Peyer's patch (tissue), 4 donors: ENCODE results near the gene CCNYL1.

Source experiments
- CTCF ChIP-seq, 6 experiments: fragments of 450-650 bp in 4 of 6; fragments of 200-600 bp in 2 of 6; sonication (generic) in 1 of 6; IDR thresholded peaks; one replicate each; pipeline ENCODE4 v1.5.1; 2017 to 2019; ENCODE audit warnings: antibody characterized with exemption in 6 of 6, mild to moderate bottlenecking in 3 of 6, moderate library complexity in 1 of 6
- POLR2A ChIP-seq, 2 donors: fragments of 450-650 bp; IDR thresholded peaks; one replicate each; pipeline ENCODE4 v1.5.1; 2017; ENCODE audit warnings: antibody characterized with exemption in 2 of 2, mild to moderate bottlenecking in 2 of 2, moderate library complexity in 2 of 2

GRCh38 chr2:207693641-207694249 lies 17.7 kb upstream of the CCNYL1 start:
- TF ChIP-seq CTCF (IDR thresholded peaks at IDR 0.05) (no peak), POLR2A (IDR thresholded peaks at IDR 0.05) (no peak)
